Stimulated activated naive CD8-positive, alpha-beta T cell treated with anti-CD3 and anti-CD28 coated beads, Interleukin-15, Interleukin-2, amounts not matched to agents 100 U/mL and 50 U/mL, for 24 hours (primary cell): ENCODE results near the gene ELF3.
"Not testable (repeated sequence)": the region's sequence is repeated elsewhere in the genome, so short reads cannot be mapped to it uniquely, and the experiment has no call there.

Experiments used
- ATAC-seq: fragments of 150-1000 bp; cut with Tn5 transposase; one replicate; pipeline ENCODE4 v1.10.0; 2021
- DNase-seq: peaks from one replicate; pipeline ENCODE4 v3.0.0; 2021

Gene ELF3

DNA sequence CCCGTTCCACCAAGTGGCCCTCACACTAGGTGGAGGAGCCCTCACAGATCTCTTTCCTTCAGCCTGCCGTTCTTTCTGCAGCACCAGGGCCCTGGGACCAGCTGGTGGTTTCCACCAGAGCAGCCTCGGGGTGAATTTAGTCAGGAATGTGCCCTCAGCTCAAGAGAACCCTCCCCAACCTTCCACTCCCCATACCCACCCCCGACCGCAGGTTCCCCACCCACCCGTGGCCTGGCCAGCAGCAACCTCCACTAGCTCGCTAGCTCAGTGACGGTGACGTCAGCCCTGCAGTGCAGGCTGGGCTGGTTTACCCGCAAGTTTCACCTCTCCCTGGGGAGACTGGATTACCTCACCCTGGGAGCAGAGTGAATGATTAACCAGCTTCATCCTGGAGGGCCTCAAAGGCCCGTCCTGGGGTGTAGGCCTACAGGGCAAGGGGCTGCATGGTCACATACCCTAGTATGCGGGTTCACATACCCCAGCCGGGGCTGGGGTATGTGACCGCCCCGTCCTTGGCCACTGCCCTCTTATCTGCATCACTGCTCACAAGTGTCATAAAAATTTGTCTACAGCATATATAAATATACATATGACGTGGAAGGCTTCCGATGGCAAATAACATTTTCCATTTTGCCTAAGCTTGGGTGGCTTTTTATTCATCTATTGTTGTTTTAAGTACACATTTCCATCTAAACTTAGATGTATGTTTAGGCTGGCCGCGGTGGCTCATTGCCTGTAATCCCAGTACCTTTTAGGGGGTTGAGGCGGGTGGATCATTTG is 24.5 kb downstream of the ELF3 start:
- ATAC-seq (no peak), DNase-seq (no peak)

DNA sequence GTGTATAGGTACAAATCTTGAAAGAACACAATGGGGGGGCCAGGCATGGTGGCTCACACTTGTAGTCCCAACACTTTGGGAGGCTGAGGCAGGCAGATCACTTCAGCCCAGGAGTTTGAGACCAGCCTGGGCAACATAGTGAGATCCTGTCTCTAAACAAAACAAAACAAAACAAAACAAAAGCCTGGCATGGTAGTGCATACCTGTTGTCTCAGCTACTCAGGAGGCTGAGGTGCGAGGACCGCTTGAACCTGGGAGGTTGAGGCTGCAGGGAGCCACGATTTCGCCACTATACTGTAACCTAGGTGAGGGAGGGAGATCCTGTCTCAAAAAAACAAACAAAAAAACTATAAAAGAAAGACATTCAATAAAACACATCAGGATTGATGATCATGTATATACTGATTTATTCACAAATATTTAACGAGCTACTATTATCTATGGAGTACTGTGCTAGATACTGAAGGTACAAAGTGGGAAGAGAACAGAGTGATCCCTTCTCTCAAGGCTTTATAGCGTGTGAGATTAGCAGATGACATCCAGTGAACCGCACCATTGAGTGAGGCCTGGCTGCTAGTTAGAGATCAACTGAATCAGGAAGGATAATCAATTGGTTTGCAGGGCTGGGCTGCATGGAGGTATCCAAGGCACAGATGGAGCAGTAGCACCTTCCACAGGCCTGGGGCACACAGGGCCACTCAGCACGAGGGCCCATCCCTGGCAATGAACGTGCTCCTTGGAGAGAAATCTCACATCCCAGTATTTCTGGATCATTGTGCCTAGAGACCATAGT is 26.4 kb downstream of the ELF3 start:
- ATAC-seq (no peak), DNase-seq (no peak)

DNA sequence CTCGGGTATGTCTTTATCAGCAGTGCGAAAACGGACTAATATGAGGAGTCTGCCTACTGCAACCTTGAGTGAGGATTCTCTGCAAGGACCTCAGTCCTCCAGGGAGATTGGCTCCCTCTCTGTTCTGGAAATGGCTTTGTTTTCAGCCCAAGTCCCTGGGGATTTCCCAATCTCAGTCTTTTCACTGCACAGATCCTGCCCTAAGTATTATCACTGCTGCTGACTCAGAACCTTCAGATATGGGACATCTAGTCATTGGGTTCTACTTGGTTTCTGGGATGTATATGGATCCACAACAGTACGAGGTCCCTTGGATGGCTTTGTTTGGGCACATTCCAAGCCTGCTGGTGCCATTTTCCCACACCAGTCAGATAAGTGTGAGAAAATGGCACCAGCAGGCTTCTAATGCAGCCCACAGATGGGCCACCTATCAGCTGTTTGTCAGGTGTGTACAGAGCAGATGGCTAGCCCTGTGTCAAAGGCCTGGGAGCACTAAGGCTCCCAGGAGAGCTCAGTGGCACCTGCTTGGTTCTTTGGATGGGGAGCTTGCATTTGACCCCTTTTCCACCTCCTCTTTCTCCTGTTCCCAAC is 27.4 kb downstream of the ELF3 start:
- DNase-seq: no peak
- ATAC-seq: no peak

DNA sequence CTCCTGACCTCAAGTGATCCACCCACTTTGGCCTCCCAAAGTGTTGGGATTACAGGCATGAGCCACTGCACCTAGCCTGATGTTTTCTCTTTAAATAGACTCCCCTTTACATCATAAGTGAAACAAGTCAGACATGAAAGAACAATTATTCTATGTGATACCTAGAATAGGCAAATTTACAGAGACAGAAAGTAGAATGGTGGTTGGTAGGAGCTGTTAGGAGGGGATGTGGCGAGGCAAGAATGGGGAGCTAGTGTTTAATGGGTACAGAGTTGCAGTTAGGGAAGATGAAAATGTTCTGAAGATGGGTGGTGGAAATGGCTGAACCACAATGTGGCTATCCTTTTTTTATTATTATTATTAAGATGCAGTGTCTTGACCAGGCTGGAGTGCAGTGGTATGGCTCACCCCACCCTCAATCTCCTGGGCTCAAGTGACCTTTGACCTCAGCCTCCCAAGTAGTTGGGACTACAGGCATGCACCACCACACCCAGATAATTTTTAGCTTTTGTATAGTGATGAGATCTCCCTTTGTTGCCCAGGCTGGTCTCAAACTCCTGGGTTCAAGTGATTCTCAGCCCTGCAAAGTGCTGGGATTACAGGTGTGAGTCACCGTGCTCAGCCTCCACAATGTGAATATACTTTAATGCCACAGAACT is 28.4 kb downstream of the ELF3 start:
- ATAC-seq (no peak), DNase-seq (no peak)

- no peak for DNase-seq
- ATAC-seq: no peak
Observed at GRCh38 chr1:202045705-202046104, 35.3 kb downstream of the ELF3 start.

GRCh38 chr1:202046227-202046626 is 35.8 kb downstream of the ELF3 start:
- ATAC-seq: no peak
- no peak for DNase-seq

DNA sequence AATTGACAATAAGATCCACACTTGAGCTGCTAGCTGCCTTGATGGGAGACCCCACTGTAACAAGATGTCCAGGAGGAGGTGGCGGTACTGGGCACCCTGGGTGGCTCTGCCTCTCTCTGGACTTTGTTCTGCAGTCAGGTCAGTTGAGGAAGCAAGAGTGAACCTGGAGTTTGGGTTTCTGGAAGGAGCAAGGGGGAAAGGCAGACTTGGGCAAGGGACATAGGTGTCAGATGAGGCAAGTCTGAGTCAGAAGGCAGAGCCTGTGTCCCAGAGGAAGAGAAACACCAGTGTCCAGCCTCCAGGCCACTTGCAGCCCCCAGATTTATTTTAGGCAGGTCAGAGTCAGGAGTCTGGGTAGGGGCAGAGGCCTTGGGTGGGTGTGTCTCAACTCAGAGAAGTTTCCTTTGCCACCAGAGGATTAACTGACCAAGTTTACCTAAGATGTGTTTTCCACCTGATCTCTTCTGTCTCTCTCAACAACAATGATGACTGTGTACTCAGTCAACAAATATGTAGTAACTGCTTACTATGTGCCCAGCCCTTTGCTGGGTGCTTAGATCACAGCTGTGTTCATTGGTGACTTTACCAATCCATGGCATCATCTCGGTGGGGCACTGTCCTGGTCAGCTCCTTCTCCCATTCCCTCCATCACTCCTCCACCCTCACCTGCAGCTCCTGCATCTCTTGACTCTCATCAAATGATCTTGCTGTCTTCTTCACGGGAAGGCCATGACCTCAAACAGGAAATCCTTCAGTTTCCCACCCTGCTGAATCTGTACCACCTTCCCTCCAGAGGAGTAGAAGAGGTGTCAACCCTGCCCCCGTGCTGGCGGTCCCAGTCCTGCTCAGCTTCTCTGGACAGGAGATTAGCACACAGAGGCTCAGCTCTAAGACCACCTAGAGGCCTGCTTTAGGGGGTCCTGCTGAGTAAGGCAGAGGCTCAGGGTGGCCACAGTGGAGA is 36.6 kb downstream of the ELF3 start:
- ATAC-seq (peak; percentile 32), DNase-seq (no peak)

DNA sequence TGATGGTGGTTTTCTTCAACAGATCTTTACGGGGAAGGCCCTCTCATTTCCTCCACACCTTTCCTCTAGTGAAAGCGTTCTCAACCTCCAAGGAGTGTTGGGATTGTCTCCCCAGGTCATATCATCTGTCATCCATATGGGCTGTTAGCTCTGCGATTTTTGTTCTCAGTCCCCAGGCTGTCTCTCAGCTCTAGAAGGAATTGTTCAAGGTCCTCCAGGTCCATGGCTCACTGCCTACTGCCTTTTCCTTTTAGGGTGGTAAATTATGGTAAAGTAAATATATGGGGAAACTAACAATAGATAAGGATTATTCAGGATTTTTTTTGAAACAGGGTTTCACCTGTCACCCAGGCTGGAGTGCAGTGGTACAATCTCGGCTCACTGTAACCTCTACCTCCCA is 37.6 kb downstream of the ELF3 start:
- no peak for DNase-seq
- no peak for ATAC-seq

- ATAC-seq: no peak
- DNase-seq: no peak
Observed at GRCh38 chr1:202049129-202049528, 38.7 kb downstream of the ELF3 start.

- DNase-seq: no peak
- no peak for ATAC-seq
Observed at GRCh38 chr1:202054094-202054493, 43.7 kb downstream of the ELF3 start.

DNA sequence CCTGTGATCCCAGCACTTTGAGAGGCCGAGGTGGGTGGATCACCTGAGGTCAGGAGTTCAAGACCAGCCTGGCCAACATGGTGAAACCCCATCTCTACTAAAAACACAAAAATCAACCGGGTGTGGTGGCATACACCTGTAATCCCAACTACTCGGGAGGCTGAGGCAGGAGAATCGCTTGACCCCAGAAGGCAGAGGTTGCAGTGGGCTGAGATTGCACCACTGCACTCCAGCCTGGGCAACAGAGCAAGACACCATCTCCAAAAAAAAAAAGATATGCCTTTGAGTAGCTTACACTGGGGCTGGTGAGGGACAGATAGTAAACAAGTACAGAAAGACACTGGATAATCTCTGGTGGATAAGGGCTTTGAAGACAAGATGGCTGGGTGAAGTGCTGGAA is 44.3 kb downstream of the ELF3 start:
- not testable (repeated sequence) for ATAC-seq, DNase-seq

GRCh38 chr1:202056644-202057334 is 46.4 kb downstream of the ELF3 start:
- no peak for DNase-seq
- no peak for ATAC-seq

DNA sequence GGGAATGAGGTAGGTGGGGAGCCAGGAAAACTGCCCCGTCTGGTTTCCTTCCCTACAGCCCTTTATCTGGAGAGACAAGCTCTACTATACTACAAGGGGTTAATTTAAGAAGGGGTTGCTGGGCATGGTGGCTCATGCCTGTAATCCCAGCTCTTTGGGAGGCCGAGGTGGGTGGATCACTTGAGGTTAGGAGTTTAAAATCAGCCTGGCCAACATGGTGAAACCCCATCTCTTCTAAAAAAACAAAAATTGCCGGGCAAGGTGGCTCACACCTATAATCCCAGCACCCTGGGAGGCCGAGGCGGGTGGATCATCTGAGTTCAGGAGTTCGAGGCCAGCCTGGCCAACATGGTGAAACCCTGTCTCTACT is 46.9 kb downstream of the ELF3 start:
- not testable (repeated sequence) for ATAC-seq, DNase-seq

GRCh38 chr1:202058001-202058908 is 47.9 kb downstream of the ELF3 start:
- no peak for ATAC-seq

DNA sequence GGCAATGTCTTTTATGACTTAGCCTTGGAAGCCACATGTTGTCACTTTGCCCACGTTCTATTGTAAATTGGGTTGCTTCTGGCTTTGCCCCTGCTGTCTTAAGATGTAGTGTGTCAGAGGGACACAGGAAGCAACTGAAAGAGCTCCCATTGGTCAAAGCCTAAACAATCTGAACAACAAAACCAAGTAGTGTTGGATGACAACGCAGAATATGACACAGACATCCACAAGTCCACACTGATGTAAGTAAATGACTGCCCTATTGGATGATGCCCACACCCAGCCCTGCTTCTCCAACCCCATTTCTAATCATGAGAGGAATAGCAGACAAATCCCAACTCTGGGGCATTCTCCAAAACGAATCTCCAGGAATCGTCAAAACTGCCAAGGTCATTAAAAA is 50.7 kb downstream of the ELF3 start:
- DNase-seq: no peak

More at GRCh38 chr1:202058001-202058908, 47.9 kb downstream of the ELF3 start:
- DNase-seq: no peak

DNA sequence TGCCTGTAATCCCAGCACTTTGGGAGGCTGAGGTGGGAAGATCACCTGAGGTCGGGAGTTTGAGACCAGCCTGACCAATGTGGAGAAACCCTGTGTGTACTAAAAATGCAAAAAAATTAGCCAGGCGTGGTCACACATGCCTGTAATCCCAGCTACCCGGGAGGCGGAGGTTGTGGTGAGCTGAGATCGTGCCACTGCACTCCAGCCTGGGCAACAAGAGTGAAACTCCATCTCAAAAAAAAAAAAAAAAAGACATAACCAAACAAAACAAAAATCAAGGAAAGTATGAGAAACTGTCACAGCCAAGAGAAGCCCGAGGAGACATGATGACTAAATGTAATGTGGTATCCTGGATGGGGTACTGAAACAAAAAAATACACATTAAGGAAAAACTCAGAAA is 51.4 kb downstream of the ELF3 start:
- DNase-seq, ATAC-seq: not testable (repeated sequence)

More for the DNA sequence above, 50.7 kb downstream of the ELF3 start:
- ATAC-seq: no peak

GRCh38 chr1:202062636-202063035 is 52.2 kb downstream of the ELF3 start:
- not testable (repeated sequence) for DNase-seq, ATAC-seq

GRCh38 chr1:202063093-202063492 is 52.7 kb downstream of the ELF3 start:
- ATAC-seq: no peak
- DNase-seq: no peak

DNA sequence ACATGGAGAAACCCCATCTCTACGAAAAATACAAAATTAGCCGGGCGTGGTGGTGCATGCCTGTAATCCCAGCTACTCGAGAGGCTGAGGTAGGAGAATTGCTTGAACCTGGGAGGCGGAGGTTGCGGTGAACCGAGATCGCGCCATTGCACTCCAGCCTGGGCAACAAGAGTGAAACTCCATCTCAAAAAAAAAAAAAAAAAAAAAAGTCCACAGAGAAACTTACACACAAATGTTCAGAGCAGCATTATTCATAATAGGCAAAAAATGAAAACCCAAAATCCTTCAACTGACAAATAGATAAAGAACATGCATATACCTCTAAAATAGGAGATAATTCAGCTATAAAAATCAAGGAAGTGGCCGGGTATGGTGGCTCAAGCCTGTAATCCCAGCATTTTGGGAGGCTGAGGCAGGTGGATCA is 54.5 kb downstream of the ELF3 start:
- ATAC-seq, DNase-seq: not testable (repeated sequence)
